ENCODE measurements around the gene LRCOL1. TPM values are rescaled to one million over a fixed set of nuclear protein-coding genes. Genes with fewer than 3 reads are reported as not detected.

The LRCOL1 gene
- total RNA-seq, 1 donor from 2014 or later = 1.8 TPM

- Histone ChIP-seq H3K4me3 (no peak overlapping the region), H3K4me1 (no peaks in the 10 kb centered on the region), H3K9me3 (no peaks in the 10 kb centered on the region), H3K36me3 (peaks cover 54% of the 10 kb centered on the region), H3K27ac (no peak overlapping the region), H3K27me3 (no peaks in the 10 kb centered on the region)
- intact Hi-C loops (cut with DNase I) = no loop called here
- DNase-seq (no peak), ATAC-seq (no peak)
- no peak for TF ChIP-seq CTCF (IDR thresholded peaks at IDR 0.05)
Measured at GRCh38 chr12:132646850-132647249, 36.5 kb upstream of the LRCOL1 start.

GRCh38 chr12:132642846-132643835 is 32.8 kb upstream of the LRCOL1 start:
- ATAC-seq = no peak
- Histone ChIP-seq H3K36me3 (peaks cover 50% of the 10 kb centered on the region), H3K4me1 (no peaks in the 10 kb centered on the region), H3K27ac (no peak overlapping the region), H3K4me3 (no peak overlapping the region), H3K27me3 (no peaks in the 10 kb centered on the region), H3K9me3 (no peaks in the 10 kb centered on the region)
- TF ChIP-seq CTCF (IDR thresholded peaks at IDR 0.05) = no peak
- no peak for DNase-seq
- intact Hi-C loops (cut with DNase I) = no loop called here

GRCh38 chr12:132641811-132642650 is 31.6 kb upstream of the LRCOL1 start:
- peaks cover 49% of the 10 kb centered on the region for H3K36me3 ChIP-seq
- H3K4me3 ChIP-seq = no peak overlapping the region
- H3K27me3 ChIP-seq = no peaks in the 10 kb centered on the region
- no peaks in the 10 kb centered on the region for H3K4me1 ChIP-seq
- DNase-seq = no peak
- no peak overlapping the region for H3K27ac ChIP-seq
- TF ChIP-seq CTCF (IDR thresholded peaks at IDR 0.05) = no peak
- intact Hi-C loops (cut with DNase I) = no loop called here
- ATAC-seq = no peak
- no peaks in the 10 kb centered on the region for H3K9me3 ChIP-seq

GRCh38 chr12:132640936-132641335 is 30.6 kb upstream of the LRCOL1 start:
- Histone ChIP-seq H3K36me3 (peaks cover 46% of the 10 kb centered on the region), H3K27me3 (no peaks in the 10 kb centered on the region), H3K9me3 (no peaks in the 10 kb centered on the region), H3K4me3 (no peak overlapping the region), H3K27ac (no peak overlapping the region), H3K4me1 (no peaks in the 10 kb centered on the region)
- no peak for TF ChIP-seq CTCF (IDR thresholded peaks at IDR 0.05)
- ATAC-seq (no peak), DNase-seq (no peak)
- intact Hi-C loops (cut with DNase I) = no loop called here

- Histone ChIP-seq H3K4me1 (no peaks in the 10 kb centered on the region), H3K36me3 (peaks cover 55% of the 10 kb centered on the region), H3K9me3 (no peaks in the 10 kb centered on the region), H3K27ac (no peak overlapping the region), H3K27me3 (no peaks in the 10 kb centered on the region), H3K4me3 (no peak overlapping the region)
- DNase-seq (no peak), ATAC-seq (no peak)
- intact Hi-C loops (cut with DNase I) = no loop called here
- TF ChIP-seq CTCF (IDR thresholded peaks at IDR 0.05) = no peak
Measured at GRCh38 chr12:132639956-132640520, 29.7 kb upstream of the LRCOL1 start.

Data from upper lobe of right lung (tissue), 1 donor.